Stomach (tissue), 9 donors: ENCODE data around the gene ERC1. TPM values are rescaled to one million over a fixed set of nuclear protein-coding genes. Genes with fewer than 3 reads are reported as not detected.

ENCODE experiments used
- DNase-seq, 2 donors: peaks; one replicate each; pipeline versions ENCODE4 v3.0.0 to v3.0.0-alpha.2; 2013 to 2019
- H3K27ac ChIP-seq, 5 donors: fragments of 200-600 bp in 4 of 5; sonication (generic) in 4 of 5; one replicate each; pipeline ENCODE4 v1.5.1; 2013 to 2019; ENCODE audit warnings: mild to moderate bottlenecking in 1 of 5, moderate library complexity in 1 of 5
- H3K27me3 ChIP-seq, 3 donors: fragments of 200-600 bp; sonication (generic); one replicate each; pipeline ENCODE4 v1.5.1; 2017 to 2019; ENCODE audit warnings: mixed run types in 1 of 3
- H3K36me3 ChIP-seq, 4 donors: fragments of 200-600 bp; sonication (generic); 1 replicate in 3 of 4; 2 replicates in 1 of 4; pipeline ENCODE4 v1.5.1; 2016 to 2019
- H3K4me1 ChIP-seq, 4 donors: fragments of 200-600 bp; sonication (generic); one replicate each; pipeline ENCODE4 v1.5.1; 2016 to 2019
- H3K4me3 ChIP-seq, 4 donors: fragments of 200-600 bp; sonication (generic) in 3 of 4; one replicate each; pipeline ENCODE4 v1.5.1; 2016 to 2019; ENCODE audit warnings: mild to moderate bottlenecking in 1 of 4
- H3K9me3 ChIP-seq, 4 donors: fragments of 200-600 bp; sonication (generic); one replicate each; pipeline ENCODE4 v1.5.1; 2016 to 2019
- CTCF ChIP-seq, 7 experiments: fragments of 450-650 bp in 4 of 7; fragments of 200-600 bp in 3 of 7; sonication (generic) in 3 of 7; IDR thresholded peaks; one replicate each; pipeline ENCODE4 v1.5.1; 2016 to 2019; ENCODE audit warnings: antibody characterized with exemption in 7 of 7, control low read depth in 2 of 7, mild to moderate bottlenecking in 1 of 7
- EP300 ChIP-seq: sonication (generic); formaldehyde crosslinking; IDR thresholded peaks from one replicate; pipeline ENCODE4 v1.6.1; 2017; ENCODE audit warnings: antibody characterized with exemption
- POLR2A ChIP-seq, 4 donors: fragments of 450-650 bp; IDR thresholded peaks; one replicate each; pipeline ENCODE4 v1.6.1; 2016; ENCODE audit warnings: antibody characterized with exemption in 4 of 4, control low read depth in 2 of 4, mild to moderate bottlenecking in 1 of 4, moderate library complexity in 1 of 4
- POLR2AphosphoS5 ChIP-seq, 3 donors: sonication (generic); formaldehyde crosslinking; IDR thresholded peaks; one replicate each; pipeline ENCODE4 v1.6.1; 2016; ENCODE audit warnings: antibody characterized with exemption in 3 of 3
- WGBS, 5 donors: extraction: QIAGEN DNeasy Blood & Tissue Kit in 3 of 5; methylation state at CpG; one replicate each; pipeline versions ENCODE4 v1.1.5 to v1.1.7; 2013 to 2018; 5-methylcytosine and 5-hydroxymethylcytosine counted together
- intact Hi-C: fragments of 100-400 bp; cut with DNase I; formaldehyde crosslinking; loops from one replicate; pipeline ENCODE4 v1.15.1; 2023; ENCODE audit warnings: low total_unique reads
- polyA plus RNA-seq, 3 donors: library from polyadenylated mRNA; stranded (reverse); fragments of 200-250 nt; gene quantifications; one replicate each; pipeline ENCODE4 v1.2.3, GENCODE V29; 2013
- total RNA-seq, 5 donors: library from RNA; depleted of rRNA; stranded (reverse); fragments of >200 nt; gene quantifications; one replicate each; pipeline versions ENCODE4 v1.1.0 to v1.2.3, GENCODE V29; 2014 to 2016
- donor health status: healthy with polysubstance abuse.
- donor health status: Bipolar disorder and iron deficiency.
- donor health status: healthy.

The ERC1 gene
- total and polyA plus RNA-seq, 8 donors: 3.8 to 69.4 (median 51.6) TPM

GRCh38 chr12:1006255-1006654, 15.2 kb downstream of the ERC1 start:
- Histone ChIP-seq H3K4me3 (no peak overlapping the region), H3K4me1 (peaks cover 0 to 21% (median 8%) of the 10 kb centered on the region in 4 donors), H3K36me3 (peaks cover 0 to 3% (median 2%) of the 10 kb centered on the region in 4 donors), H3K27ac (no peak overlapping the region), H3K27me3 (no peaks in the 10 kb centered on the region), H3K9me3 (no peaks in the 10 kb centered on the region)
- WGBS, 5 donors: 86 to 96% (median 94%) methylated on average over 6 of the region's 6 CpGs
- no peak for DNase-seq
- TF ChIP-seq POLR2A (IDR thresholded peaks at IDR 0.05) (no peak), POLR2AphosphoS5 (IDR thresholded peaks at IDR 0.05) (no peak), CTCF (IDR thresholded peaks at IDR 0.05) (no peak), EP300 (no peak)
- intact Hi-C loops: no loop called here

GRCh38 chr12:1007276-1007675, 16.3 kb downstream of the ERC1 start:
- TF ChIP-seq EP300 (no peak), CTCF (IDR thresholded peaks at IDR 0.05) (no peak), POLR2A (IDR thresholded peaks at IDR 0.05) (no peak), POLR2AphosphoS5 (IDR thresholded peaks at IDR 0.05) (no peak)
- DNase-seq: no peak
- intact Hi-C loops: no loop called here

GRCh38 chr12:1007994-1008393, 17.0 kb downstream of the ERC1 start:
- no peaks in the 10 kb centered on the region for H3K36me3 ChIP-seq
- H3K27me3 ChIP-seq: no peaks in the 10 kb centered on the region
- intact Hi-C loops: no loop called here
- H3K27ac ChIP-seq: no peak overlapping the region
- DNase-seq: no peak
- H3K4me3 ChIP-seq: no peak overlapping the region
- 84 to 92% (median 89%) methylated on average over 7 of the region's 7 CpGs for WGBS, 5 donors
- H3K4me1 ChIP-seq: peaks cover 0 to 20% (median 8%) of the 10 kb centered on the region in 4 donors
- TF ChIP-seq POLR2A (IDR thresholded peaks at IDR 0.05): no peak
- TF ChIP-seq CTCF (IDR thresholded peaks at IDR 0.05): no peak
- TF ChIP-seq POLR2AphosphoS5 (IDR thresholded peaks at IDR 0.05): no peak
- TF ChIP-seq EP300: no peak
- no peaks in the 10 kb centered on the region for H3K9me3 ChIP-seq

More at GRCh38 chr12:1007276-1007675, 16.3 kb downstream of the ERC1 start:
- Histone ChIP-seq H3K4me1 (peaks cover 0 to 21% (median 8%) of the 10 kb centered on the region in 4 donors), H3K27me3 (no peaks in the 10 kb centered on the region), H3K27ac (no peak overlapping the region), H3K4me3 (no peak overlapping the region), H3K36me3 (no peaks in the 10 kb centered on the region), H3K9me3 (no peaks in the 10 kb centered on the region)
- 92 to 100% (median 97%) methylated on average over 2 of the region's 2 CpGs for WGBS, 5 donors

- no peak for DNase-seq
- no peak for TF ChIP-seq EP300
- no peak for TF ChIP-seq POLR2A (IDR thresholded peaks at IDR 0.05)
- no peak for TF ChIP-seq CTCF (IDR thresholded peaks at IDR 0.05)
- no peak for TF ChIP-seq POLR2AphosphoS5 (IDR thresholded peaks at IDR 0.05)
- H3K27ac ChIP-seq: no peak overlapping the region
- peaks cover 0 to 15% (median 2%) of the 10 kb centered on the region in 4 donors for H3K4me1 ChIP-seq
- H3K4me3 ChIP-seq: no peak overlapping the region
- no peaks in the 10 kb centered on the region for H3K27me3 ChIP-seq
- intact Hi-C loops: no loop called here
- H3K9me3 ChIP-seq: no peaks in the 10 kb centered on the region
- 95 to 99% (median 97%) methylated on average over 5 of the region's 5 CpGs for WGBS, 5 donors
- H3K36me3 ChIP-seq: no peaks in the 10 kb centered on the region
Observed at GRCh38 chr12:1011091-1011490, 20.1 kb downstream of the ERC1 start.
